Ovary (tissue), 9 donors: ENCODE data around the gene GBX1. TPM values are rescaled to one million over a fixed set of nuclear protein-coding genes. Genes with fewer than 3 reads are reported as not detected.

ENCODE experiments used
- DNase-seq, 5 donors: peaks; one replicate each; pipeline ENCODE4 v3.0.0-alpha.2; 2019 to 2020
- H3K27ac ChIP-seq, 2 donors: fragments of 200-600 bp; one replicate each; pipeline versions ENCODE4 v1.5.1 to v1.8.0; 2019 to 2022
- H3K27me3 ChIP-seq: fragments of 200-600 bp; one replicate; pipeline ENCODE4 v1.8.0; 2022
- H3K36me3 ChIP-seq: fragments of 200-600 bp; sonication (generic); one replicate; pipeline ENCODE4 v1.5.1; 2019
- H3K4me1 ChIP-seq: one replicate; pipeline ENCODE4 v1.8.1; 2013; ENCODE audit warnings: mild to moderate bottlenecking, moderate library complexity; ENCODE audit not compliant: insufficient read depth
- H3K4me3 ChIP-seq: fragments of 200-600 bp; sonication (generic); one replicate; pipeline ENCODE4 v1.5.1; 2017
- H3K9me3 ChIP-seq, 2 donors: fragments of 200-600 bp in 1 of 2; sonication (generic) in 1 of 2; one replicate each; pipeline versions ENCODE4 v1.5.1 to v1.8.1; 2013 to 2019; ENCODE audit warnings: mild to moderate bottlenecking in 1 of 2, moderate library complexity in 1 of 2
- EP300 ChIP-seq: sonication (generic); formaldehyde crosslinking; IDR thresholded peaks from one replicate; pipeline ENCODE4 v1.6.1; 2017; ENCODE audit warnings: antibody characterized with exemption
- POLR2A ChIP-seq: fragments of 450-650 bp; IDR thresholded peaks from one replicate; pipeline ENCODE4 v1.6.1; 2017; ENCODE audit warnings: antibody characterized with exemption, mild to moderate bottlenecking, moderate library complexity
- WGBS, 3 donors: extraction: QIAGEN DNeasy Blood & Tissue Kit in 1 of 3; methylation state at CpG; one replicate each; pipeline versions ENCODE4 v1.1.5 to v1.1.7; 2013 to 2017; 5-methylcytosine and 5-hydroxymethylcytosine counted together
- intact Hi-C, 4 donors: fragments of 100-400 bp; cut with DNase I; formaldehyde crosslinking; loops; one replicate each; pipeline versions ENCODE4 v1.11.0 to v1.15.1; 2022 to 2023
- polyA plus RNA-seq, 2 donors: library from polyadenylated mRNA; stranded (reverse); fragments of 200-250 nt in 1 of 2; fragments of 350-450 nt in 1 of 2; fragmentation: Illumina TruSeq in 1 of 2; extraction: RNeasy Lipid Tissue Mini Kit (QIAGEN cat#74804) in 1 of 2; gene quantifications; one replicate each; pipeline ENCODE4 v1.2.3, GENCODE V29; 2013 to 2014
- total RNA-seq, 7 donors: library from RNA; depleted of rRNA in 2 of 7; stranded (reverse); fragments of >200 nt in 2 of 7; fragmentation: NEBNext Ultra II Directional in 3 of 7; extraction: Animal tissue kit (Norgen Biotek cat#: 25700) in 3 of 7; gene quantifications; one replicate each; pipeline versions ENCODE4 v1.1.0 to v1.2.4, GENCODE V29; 2016 to 2023
- TF ChIP-seq, protein P1 (sequence below), 3 donors: fragments of 450-650 bp in 2 of 3; fragments of 200-600 bp in 1 of 3; IDR thresholded peaks; one replicate each; pipeline versions ENCODE4 v1.5.1 to v1.8.0; 2016 to 2022; ENCODE audit warnings: antibody characterized with exemption in 3 of 3, mild to moderate bottlenecking in 1 of 3
- donor health status: DM: no; HTN: no; CAD: no; lungs with moderate emphysema.
- donor health status: DM: no; HTN: no; CAD: no.
- donor health status: Bipolar disorder and iron deficiency.
- donor health status: DM: yes; HTN: yes; CAD: no.
- donor health status: DM: no; HTN: no; CAD: no.
- donor health status: DM: yes; HTN: yes; CAD: no.

The GBX1 gene
- total and polyA plus RNA-seq, 9 donors, result not detected

- H3K36me3 ChIP-seq, result no peaks in the 10 kb centered on the region
- DNase-seq, result no peak
- TF ChIP-seq, protein P1, sequence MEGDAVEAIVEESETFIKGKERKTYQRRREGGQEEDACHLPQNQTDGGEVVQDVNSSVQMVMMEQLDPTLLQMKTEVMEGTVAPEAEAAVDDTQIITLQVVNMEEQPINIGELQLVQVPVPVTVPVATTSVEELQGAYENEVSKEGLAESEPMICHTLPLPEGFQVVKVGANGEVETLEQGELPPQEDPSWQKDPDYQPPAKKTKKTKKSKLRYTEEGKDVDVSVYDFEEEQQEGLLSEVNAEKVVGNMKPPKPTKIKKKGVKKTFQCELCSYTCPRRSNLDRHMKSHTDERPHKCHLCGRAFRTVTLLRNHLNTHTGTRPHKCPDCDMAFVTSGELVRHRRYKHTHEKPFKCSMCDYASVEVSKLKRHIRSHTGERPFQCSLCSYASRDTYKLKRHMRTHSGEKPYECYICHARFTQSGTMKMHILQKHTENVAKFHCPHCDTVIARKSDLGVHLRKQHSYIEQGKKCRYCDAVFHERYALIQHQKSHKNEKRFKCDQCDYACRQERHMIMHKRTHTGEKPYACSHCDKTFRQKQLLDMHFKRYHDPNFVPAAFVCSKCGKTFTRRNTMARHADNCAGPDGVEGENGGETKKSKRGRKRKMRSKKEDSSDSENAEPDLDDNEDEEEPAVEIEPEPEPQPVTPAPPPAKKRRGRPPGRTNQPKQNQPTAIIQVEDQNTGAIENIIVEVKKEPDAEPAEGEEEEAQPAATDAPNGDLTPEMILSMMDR (IDR thresholded peaks at IDR 0.05), result no peak
- TF ChIP-seq POLR2A (no peak), EP300 (no peak)
- H3K27me3 ChIP-seq, result no peaks in the 10 kb centered on the region
- no peak overlapping the region for H3K27ac ChIP-seq
- WGBS, 3 donors, result 90 to 92% (median 92%) methylated on average over 15 to 23 of the region's 23 CpGs
- intact Hi-C loops, result no loop called here
- no peaks in the 10 kb centered on the region for H3K9me3 ChIP-seq
- H3K4me3 ChIP-seq, result no peak overlapping the region
- no peaks in the 10 kb centered on the region for H3K4me1 ChIP-seq
Observed at GRCh38 chr7:151192002-151192539, 24.6 kb upstream of the GBX1 start.

DNA sequence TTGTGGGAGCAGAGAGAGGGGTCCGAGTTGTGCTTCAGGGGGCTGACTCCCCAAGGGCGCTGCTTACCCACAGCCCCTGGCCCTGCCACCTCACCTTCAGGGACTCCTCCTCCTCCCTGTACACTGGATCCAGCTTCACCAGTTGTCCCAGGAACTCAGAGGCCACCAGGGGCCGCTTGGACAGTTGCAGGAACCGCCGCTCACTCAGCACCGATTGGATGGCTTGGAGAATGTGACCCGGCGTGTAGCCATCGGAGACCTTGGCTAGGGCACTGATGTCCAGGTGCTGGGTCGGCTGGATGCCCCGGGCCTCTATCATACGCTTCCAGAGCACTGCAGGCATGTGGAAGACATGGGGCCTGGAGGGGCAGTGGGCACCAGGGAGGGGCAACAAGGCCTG lies 24.1 kb upstream of the GBX1 start:
- TF ChIP-seq EP300, result no peak
- TF ChIP-seq POLR2A, result no peak
- TF ChIP-seq, protein P1 (IDR thresholded peaks at IDR 0.05), result no peak
- 72 to 79% (median 75%) methylated on average over 12 of the region's 12 CpGs for WGBS, 3 donors

GRCh38 chr7:151189038-151189437 lies 21.5 kb upstream of the GBX1 start:
- Histone ChIP-seq H3K9me3 (no peaks in the 10 kb centered on the region), H3K4me1 (no peaks in the 10 kb centered on the region), H3K27me3 (no peaks in the 10 kb centered on the region), H3K4me3 (no peak overlapping the region), H3K27ac (no peak overlapping the region), H3K36me3 (no peaks in the 10 kb centered on the region)
- TF ChIP-seq POLR2A, result no peak
- TF ChIP-seq, protein P1 (IDR thresholded peaks at IDR 0.05), result no peak
- no peak for TF ChIP-seq EP300
- intact Hi-C loops, result no loop called here
- WGBS, 3 donors, result 66 to 76% (median 67%) methylated on average over 4 of the region's 4 CpGs
- no peak for DNase-seq

More for the DNA sequence above, 24.1 kb upstream of the GBX1 start:
- Histone ChIP-seq H3K4me3 (no peak overlapping the region), H3K9me3 (no peaks in the 10 kb centered on the region), H3K27ac (no peak overlapping the region), H3K36me3 (no peaks in the 10 kb centered on the region), H3K4me1 (no peaks in the 10 kb centered on the region), H3K27me3 (no peaks in the 10 kb centered on the region)
- intact Hi-C loops, result no loop called here
- DNase-seq, result no peak

GRCh38 chr7:151188252-151188542 lies 20.7 kb upstream of the GBX1 start:
- no peak for TF ChIP-seq EP300

GRCh38 chr7:151187409-151188251 lies 20.1 kb upstream of the GBX1 start:
- Histone ChIP-seq H3K9me3 (no peaks in the 10 kb centered on the region), H3K27ac (no peak overlapping the region), H3K4me1 (no peaks in the 10 kb centered on the region), H3K27me3 (no peaks in the 10 kb centered on the region), H3K4me3 (no peak overlapping the region), H3K36me3 (no peaks in the 10 kb centered on the region)
- TF ChIP-seq POLR2A (no peak), EP300 (no peak)
- TF ChIP-seq, protein P1 (IDR thresholded peaks at IDR 0.05), result no peak
- intact Hi-C loops, result no loop called here
- WGBS, 3 donors, result 69 to 73% (median 70%) methylated on average over 22 of the region's 22 CpGs
- DNase-seq, result no peak

More at GRCh38 chr7:151188252-151188542, 20.7 kb upstream of the GBX1 start:
- no peaks in the 10 kb centered on the region for H3K9me3 ChIP-seq
- no peaks in the 10 kb centered on the region for H3K27me3 ChIP-seq
- no peak overlapping the region for H3K4me3 ChIP-seq
- intact Hi-C loops, result no loop called here
- no peak overlapping the region for H3K27ac ChIP-seq
- 47 to 64% (median 54%) methylated on average over 5 of the region's 5 CpGs for WGBS, 3 donors
- H3K4me1 ChIP-seq, result no peaks in the 10 kb centered on the region
- DNase-seq, result no peak
- no peaks in the 10 kb centered on the region for H3K36me3 ChIP-seq
